K562 (cell line): ENCODE data around the gene NRXN2. TPM values are rescaled to one million over a fixed set of nuclear protein-coding genes. Genes with fewer than 3 reads are reported as not detected.
A peak's percentile ranks its signal among the peaks of the same experiment; 100 is the strongest.

Experiments
- FUS ChIP-seq: fragments of 200-400 bp; formaldehyde crosslinking; optimal IDR thresholded peaks from 2 replicates; pipeline ENCODE3; 2017; ENCODE audit warnings: low read depth, low read length
- JUND ChIP-seq, 2 experiments: IDR thresholded peaks; 2 replicates in 1 of 2; 3 replicates in 1 of 2; pipeline ENCODE4 v1.6.1; 2011; ENCODE audit warnings: borderline replicate concordance in 2 of 2, low read depth in 2 of 2, low read length in 2 of 2, improper control_type of control experiment in 1 of 2, missing biosample characterization in 1 of 2, missing genetic modification characterization in 1 of 2, missing genetic modification reagents in 1 of 2
- MCM3 ChIP-seq: fragments of 450-650 bp; IDR thresholded peaks from 2 replicates; pipeline ENCODE4 v1.6.1; 2016
- NBN ChIP-seq: fragments of 450-650 bp; IDR thresholded peaks from 2 replicates; pipeline ENCODE4 v1.6.1; 2016; ENCODE audit warnings: low read depth, mild to moderate bottlenecking
- NELFE ChIP-seq: IDR thresholded peaks from 2 replicates; pipeline ENCODE4 v1.6.1; 2011; ENCODE audit warnings: mild to moderate bottlenecking; ENCODE audit not compliant: insufficient read depth, insufficient read length
- NFE2L1 ChIP-seq: fragments of 450-650 bp; IDR thresholded peaks from 2 replicates; pipeline ENCODE4 v1.6.1; 2016; ENCODE audit warnings: missing genetic modification characterization, low read depth, mild to moderate bottlenecking, missing compliant biosample characterization, moderate library complexity, borderline replicate concordance
- NR3C1 ChIP-seq: sonication (generic); formaldehyde crosslinking; IDR thresholded peaks from 2 replicates; pipeline ENCODE4 v1.8.1; 2022; ENCODE audit warnings: missing genetic modification reagents
- RAD21 ChIP-seq, 2 experiments: fragments of 250-450 bp in 1 of 2; fragments of 450-650 bp in 1 of 2; sonication (Bioruptor Pico) in 1 of 2; formaldehyde crosslinking in 1 of 2; IDR thresholded peaks in 1 of 2; conservative IDR thresholded peaks in 1 of 2; 2 replicates each; pipeline versions ENCODE4 v1.4.0 to v1.8.0; 2020 to 2022; ENCODE audit warnings: mild to moderate bottlenecking in 2 of 2, moderate library complexity in 1 of 2
- RUNX1 ChIP-seq: sonication (generic); IDR thresholded peaks from 2 replicates; pipeline ENCODE4 v1.6.1; 2016; ENCODE audit warnings: antibody characterized with exemption, low read depth
- XRCC3 ChIP-seq: fragments of 450-650 bp; IDR thresholded peaks from 2 replicates; pipeline ENCODE4 v1.6.1; 2017; ENCODE audit warnings: mild to moderate bottlenecking, moderate library complexity
- YBX1 ChIP-seq: fragments of 450-650 bp; IDR thresholded peaks from 2 replicates; pipeline ENCODE4 v1.7.1; 2016; ENCODE audit warnings: mild to moderate bottlenecking
- ZNF436 ChIP-seq: fragments of 250-450, 450-650 bp; sonication (Bioruptor Pico); formaldehyde crosslinking; IDR thresholded peaks from 2 replicates; pipeline ENCODE4 v1.7.0; 2020; ENCODE audit warnings: mild to moderate bottlenecking
- polyA plus RNA-seq, 8 experiments: library from polyadenylated mRNA; depleted of rRNA in 4 of 8; stranded (reverse) in 5 of 8; unstranded in 3 of 8; fragments of >200 nt; fragmentation: Nextera tagmentation in 2 of 8; fragmentation: Illumina TruSeq in 1 of 8; extraction: Ambion mirVana in 2 of 8; extraction: Trizol in 1 of 8; gene quantifications; 2 replicates each; pipeline versions ENCODE4 v1.2.1 to v1.2.3, GENCODE V29; 2011 to 2014; ENCODE audit warnings: inconsistent platforms in 1 of 8, missing spikeins in 1 of 8
- total RNA-seq, 7 experiments: library from RNA; depleted of rRNA in 6 of 7; stranded (reverse); fragments of >200 nt in 6 of 7; fragmentation: Illumina TruSeq in 2 of 7; extraction: Trizol in 2 of 7; gene quantifications; 2 replicates each; pipeline versions ENCODE4 v1.2.1 to v1.2.3, GENCODE V29; 2011 to 2021; ENCODE audit warnings: low replicate concordance in 1 of 7
- TF ChIP-seq, protein P1 (sequence below): sonication (generic); formaldehyde crosslinking; IDR thresholded peaks from 2 replicates; pipeline ENCODE4 v1.8.1; 2023; ENCODE audit warnings: mild to moderate bottlenecking, missing genetic modification reagents
- TF ChIP-seq, protein P2 (sequence below): sonication (generic); formaldehyde crosslinking; IDR thresholded peaks from 2 replicates; pipeline ENCODE4 v1.4.0; 2020; ENCODE audit warnings: mild to moderate bottlenecking, missing genetic modification reagents
- TF ChIP-seq, protein P3 (sequence below): fragments of 450-650 bp; formaldehyde crosslinking; IDR thresholded peaks from 2 replicates; pipeline ENCODE4 v1.4.0; 2020; ENCODE audit warnings: mild to moderate bottlenecking, moderate library complexity
- TF ChIP-seq, protein P4 (sequence below): fragments of 450-650 bp; formaldehyde crosslinking; IDR thresholded peaks from 2 replicates; pipeline ENCODE4 v1.4.0; 2022; ENCODE audit warnings: missing genetic modification characterization
- TF ChIP-seq, protein P5 (sequence below), 3 experiments: IDR thresholded peaks in 2 of 3; conservative IDR thresholded peaks in 1 of 3; 2 replicates each; pipeline ENCODE4 v1.5.1; 2011 to 2012; ENCODE audit warnings: low read length in 3 of 3, mild to moderate bottlenecking in 3 of 3, control low read depth in 2 of 3, improper control_type of control experiment in 1 of 3, inconsistent platforms in 1 of 3, low read depth in 1 of 3, mixed read lengths in 1 of 3, moderate library complexity in 1 of 3; ENCODE audit not compliant: insufficient read depth in 2 of 3

Gene NRXN2
- total and polyA plus RNA-seq, 9 of the 15 experiments (the other 6 are each of a cell fraction or from before 2014, with no cell fraction given) = 0.07 to 0.47 (median 0.15) TPM; not detected in 4

DNA sequence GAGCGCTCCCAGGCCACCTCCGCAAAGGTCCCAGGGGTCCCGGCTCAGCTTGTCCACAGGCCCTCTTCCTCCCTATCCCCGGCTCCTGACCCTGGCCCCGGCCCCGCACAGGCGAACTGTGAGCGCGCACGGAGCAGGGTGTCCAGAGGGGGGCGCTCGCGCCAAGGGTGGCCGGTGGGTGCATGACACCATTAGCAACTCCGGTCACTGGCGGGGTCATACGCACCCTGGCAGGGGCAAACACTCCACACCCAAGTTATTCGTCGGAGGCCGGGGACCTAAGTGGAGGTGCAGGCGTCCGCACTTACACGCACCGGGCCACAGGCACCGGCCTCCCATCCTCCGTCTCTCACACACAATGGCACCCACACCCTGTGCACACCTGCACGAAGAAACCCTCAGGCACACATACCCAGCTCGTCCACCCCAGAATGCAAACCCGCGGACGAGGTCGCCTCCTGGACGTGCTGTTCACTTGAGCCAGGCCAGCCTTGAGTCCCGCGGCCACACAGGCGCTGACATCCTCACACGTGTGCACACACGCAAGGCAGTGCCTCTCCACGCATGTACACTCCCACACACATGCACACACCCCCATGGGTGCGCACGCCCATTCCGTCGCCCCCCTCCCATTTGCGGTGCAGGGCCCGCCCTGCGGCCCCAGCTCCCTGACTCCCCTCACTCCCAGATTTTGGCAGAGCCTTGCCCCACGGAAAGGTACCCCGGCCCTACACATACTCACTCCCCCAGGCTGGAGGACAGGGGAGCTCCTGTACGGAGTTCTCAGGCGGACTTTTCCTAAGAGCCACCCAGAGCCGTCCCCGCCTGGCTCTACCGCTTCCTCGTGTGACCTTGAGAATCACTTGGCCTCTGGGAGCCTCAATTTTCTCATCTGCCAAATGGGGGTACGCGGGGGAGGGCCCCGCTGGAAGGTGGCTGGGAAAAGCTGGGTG lies 20.9 kb upstream of the NRXN2 start, which contains the start of gene RASGRP2 (continued):
- TF ChIP-seq, protein P1, sequence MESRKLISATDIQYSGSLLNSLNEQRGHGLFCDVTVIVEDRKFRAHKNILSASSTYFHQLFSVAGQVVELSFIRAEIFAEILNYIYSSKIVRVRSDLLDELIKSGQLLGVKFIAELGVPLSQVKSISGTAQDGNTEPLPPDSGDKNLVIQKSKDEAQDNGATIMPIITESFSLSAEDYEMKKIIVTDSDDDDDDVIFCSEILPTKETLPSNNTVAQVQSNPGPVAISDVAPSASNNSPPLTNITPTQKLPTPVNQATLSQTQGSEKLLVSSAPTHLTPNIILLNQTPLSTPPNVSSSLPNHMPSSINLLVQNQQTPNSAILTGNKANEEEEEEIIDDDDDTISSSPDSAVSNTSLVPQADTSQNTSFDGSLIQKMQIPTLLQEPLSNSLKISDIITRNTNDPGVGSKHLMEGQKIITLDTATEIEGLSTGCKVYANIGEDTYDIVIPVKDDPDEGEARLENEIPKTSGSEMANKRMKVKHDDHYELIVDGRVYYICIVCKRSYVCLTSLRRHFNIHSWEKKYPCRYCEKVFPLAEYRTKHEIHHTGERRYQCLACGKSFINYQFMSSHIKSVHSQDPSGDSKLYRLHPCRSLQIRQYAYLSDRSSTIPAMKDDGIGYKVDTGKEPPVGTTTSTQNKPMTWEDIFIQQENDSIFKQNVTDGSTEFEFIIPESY = peak; percentile 46; the same call in 1 of the 2 replicates
- TF ChIP-seq, protein P2, sequence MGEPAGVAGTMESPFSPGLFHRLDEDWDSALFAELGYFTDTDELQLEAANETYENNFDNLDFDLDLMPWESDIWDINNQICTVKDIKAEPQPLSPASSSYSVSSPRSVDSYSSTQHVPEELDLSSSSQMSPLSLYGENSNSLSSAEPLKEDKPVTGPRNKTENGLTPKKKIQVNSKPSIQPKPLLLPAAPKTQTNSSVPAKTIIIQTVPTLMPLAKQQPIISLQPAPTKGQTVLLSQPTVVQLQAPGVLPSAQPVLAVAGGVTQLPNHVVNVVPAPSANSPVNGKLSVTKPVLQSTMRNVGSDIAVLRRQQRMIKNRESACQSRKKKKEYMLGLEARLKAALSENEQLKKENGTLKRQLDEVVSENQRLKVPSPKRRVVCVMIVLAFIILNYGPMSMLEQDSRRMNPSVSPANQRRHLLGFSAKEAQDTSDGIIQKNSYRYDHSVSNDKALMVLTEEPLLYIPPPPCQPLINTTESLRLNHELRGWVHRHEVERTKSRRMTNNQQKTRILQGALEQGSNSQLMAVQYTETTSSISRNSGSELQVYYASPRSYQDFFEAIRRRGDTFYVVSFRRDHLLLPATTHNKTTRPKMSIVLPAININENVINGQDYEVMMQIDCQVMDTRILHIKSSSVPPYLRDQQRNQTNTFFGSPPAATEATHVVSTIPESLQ (CRISPR knock-in tag) = no peak
- no peak for TF ChIP-seq ZNF436 (CRISPR knock-in tag)
- no peak for TF ChIP-seq YBX1
- no peak for TF ChIP-seq NELFE
- TF ChIP-seq, protein P3, sequence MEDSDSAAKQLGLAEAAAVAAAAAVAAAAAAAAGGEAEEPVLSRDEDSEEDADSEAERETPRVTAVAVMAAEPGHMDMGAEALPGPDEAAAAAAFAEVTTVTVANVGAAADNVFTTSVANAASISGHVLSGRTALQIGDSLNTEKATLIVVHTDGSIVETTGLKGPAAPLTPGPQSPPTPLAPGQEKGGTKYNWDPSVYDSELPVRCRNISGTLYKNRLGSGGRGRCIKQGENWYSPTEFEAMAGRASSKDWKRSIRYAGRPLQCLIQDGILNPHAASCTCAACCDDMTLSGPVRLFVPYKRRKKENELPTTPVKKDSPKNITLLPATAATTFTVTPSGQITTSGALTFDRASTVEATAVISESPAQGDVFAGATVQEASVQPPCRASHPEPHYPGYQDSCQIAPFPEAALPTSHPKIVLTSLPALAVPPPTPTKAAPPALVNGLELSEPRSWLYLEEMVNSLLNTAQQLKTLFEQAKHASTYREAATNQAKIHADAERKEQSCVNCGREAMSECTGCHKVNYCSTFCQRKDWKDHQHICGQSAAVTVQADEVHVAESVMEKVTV (CRISPR knock-in tag) = peak; percentile 22; the same call in 1 of the 2 replicates
- no peak for TF ChIP-seq MCM3
- TF ChIP-seq, protein P4, sequence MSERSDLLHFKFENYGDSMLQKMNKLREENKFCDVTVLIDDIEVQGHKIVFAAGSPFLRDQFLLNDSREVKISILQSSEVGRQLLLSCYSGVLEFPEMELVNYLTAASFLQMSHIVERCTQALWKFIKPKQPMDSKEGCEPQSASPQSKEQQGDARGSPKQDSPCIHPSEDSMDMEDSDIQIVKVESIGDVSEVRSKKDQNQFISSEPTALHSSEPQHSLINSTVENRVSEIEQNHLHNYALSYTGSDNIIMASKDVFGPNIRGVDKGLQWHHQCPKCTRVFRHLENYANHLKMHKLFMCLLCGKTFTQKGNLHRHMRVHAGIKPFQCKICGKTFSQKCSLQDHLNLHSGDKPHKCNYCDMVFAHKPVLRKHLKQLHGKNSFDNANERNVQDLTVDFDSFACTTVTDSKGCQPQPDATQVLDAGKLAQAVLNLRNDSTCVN (CRISPR knock-in tag) = no peak
- no peak for TF ChIP-seq XRCC3
- TF ChIP-seq NFE2L1 = no peak
- no peak for TF ChIP-seq RUNX1
- TF ChIP-seq RAD21 (CRISPR knock-in tag; conservative IDR thresholded peaks at IDR 0.05 in 1 of 2, IDR thresholded peaks at IDR 0.05 in 1 of 2) = peak; percentile 61 to 78
- no peak for TF ChIP-seq NBN
- TF ChIP-seq NR3C1 (CRISPR knock-in tag) = no peak
- TF ChIP-seq FUS = no peak
- TF ChIP-seq JUND (IDR thresholded peaks at IDR 0.05; ENCODE audit: borderline replicate concordance, low read depth, low read length) = peak; percentile 51; the same call in 1 of the 2 replicates
- no peak; the same call in 1 of the 3 replicates for TF ChIP-seq JUND (tag; IDR thresholded peaks at IDR 0.05; ENCODE audit: borderline replicate concordance, low read depth, low read length)
- TF ChIP-seq, protein P5, sequence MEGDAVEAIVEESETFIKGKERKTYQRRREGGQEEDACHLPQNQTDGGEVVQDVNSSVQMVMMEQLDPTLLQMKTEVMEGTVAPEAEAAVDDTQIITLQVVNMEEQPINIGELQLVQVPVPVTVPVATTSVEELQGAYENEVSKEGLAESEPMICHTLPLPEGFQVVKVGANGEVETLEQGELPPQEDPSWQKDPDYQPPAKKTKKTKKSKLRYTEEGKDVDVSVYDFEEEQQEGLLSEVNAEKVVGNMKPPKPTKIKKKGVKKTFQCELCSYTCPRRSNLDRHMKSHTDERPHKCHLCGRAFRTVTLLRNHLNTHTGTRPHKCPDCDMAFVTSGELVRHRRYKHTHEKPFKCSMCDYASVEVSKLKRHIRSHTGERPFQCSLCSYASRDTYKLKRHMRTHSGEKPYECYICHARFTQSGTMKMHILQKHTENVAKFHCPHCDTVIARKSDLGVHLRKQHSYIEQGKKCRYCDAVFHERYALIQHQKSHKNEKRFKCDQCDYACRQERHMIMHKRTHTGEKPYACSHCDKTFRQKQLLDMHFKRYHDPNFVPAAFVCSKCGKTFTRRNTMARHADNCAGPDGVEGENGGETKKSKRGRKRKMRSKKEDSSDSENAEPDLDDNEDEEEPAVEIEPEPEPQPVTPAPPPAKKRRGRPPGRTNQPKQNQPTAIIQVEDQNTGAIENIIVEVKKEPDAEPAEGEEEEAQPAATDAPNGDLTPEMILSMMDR (IDR thresholded peaks at IDR 0.05 in 2 of 3, conservative IDR thresholded peaks at IDR 0.05 in 1 of 3; ENCODE audit: insufficient read depth in 2 of 3, low read depth in 1 of 3, low read length in 3 of 3) = peak; percentile 84 to 92 (median 92)
